GM21528 (cell line): ENCODE results near the gene OR6C65.
"Not testable (repeated sequence)": the region's sequence is repeated elsewhere in the genome, so short reads cannot be mapped to it uniquely, and the experiment has no call there.

Experiments used
- ATAC-seq: cut with Tn5 transposase; IDR thresholded peaks from one replicate; pipeline ENCODE4 v1.9.1; 2021; ENCODE audit warnings: mild to moderate bottlenecking, moderate library complexity; ENCODE audit not compliant: unreplicated experiment, low FRiP score

Gene OR6C65

GRCh38 chr12:55400229-55400628 lies at the start of gene OR6C65:
TSS of gene OR6C65 (plus strand) at chr12:55400529. CDS start at chr12:55400529, 0 bp downstream.
- ATAC-seq = no peak

- not testable (repeated sequence) for ATAC-seq
Measured at GRCh38 chr12:55355338-55355737, 45.0 kb upstream of the OR6C65 start.

- ATAC-seq = no peak
Measured at GRCh38 chr12:55362675-55363074, 37.7 kb upstream of the OR6C65 start, which contains the start of gene OR6C75. TSS of gene OR6C75 (plus strand) at chr12:55362975. CDS start at chr12:55365111, 2,136 bp downstream.

- no peak for ATAC-seq
Measured at GRCh38 chr12:55365086-55365485, 35.2 kb upstream of the OR6C65 start.

GRCh38 chr12:55372521-55372920 lies 27.8 kb upstream of the OR6C65 start:
- no peak for ATAC-seq

GRCh38 chr12:55385891-55386290 lies 14.4 kb upstream of the OR6C65 start:
- no peak for ATAC-seq

- ATAC-seq = no peak
Measured at GRCh38 chr12:55392032-55392795, 8.1 kb upstream of the OR6C65 start.

- ATAC-seq = no peak
Measured at GRCh38 chr12:55396326-55396725, 4.0 kb upstream of the OR6C65 start.

- no peak for ATAC-seq
Measured at GRCh38 chr12:55407866-55408265, 7.5 kb downstream of the OR6C65 start.

- ATAC-seq = not testable (repeated sequence)
Measured at GRCh38 chr12:55409133-55409532, 8.8 kb downstream of the OR6C65 start.

- ATAC-seq = not testable (repeated sequence)
Measured at GRCh38 chr12:55412138-55412537, 11.8 kb downstream of the OR6C65 start.

- not testable (repeated sequence) for ATAC-seq
Measured at GRCh38 chr12:55413498-55414388, 13.4 kb downstream of the OR6C65 start.

GRCh38 chr12:55414396-55414823 lies 14.1 kb downstream of the OR6C65 start:
- ATAC-seq = not testable (repeated sequence)

GRCh38 chr12:55414889-55415288 lies 14.6 kb downstream of the OR6C65 start:
- ATAC-seq = not testable (repeated sequence)

GRCh38 chr12:55416961-55417360 lies 16.6 kb downstream of the OR6C65 start:
- no peak for ATAC-seq

- ATAC-seq = no peak
Measured at GRCh38 chr12:55420307-55420962, 20.1 kb downstream of the OR6C65 start.

- ATAC-seq = no peak
Measured at GRCh38 chr12:55425954-55426353, 25.6 kb downstream of the OR6C65 start, which contains the start of gene OR6C76. TSS of gene OR6C76 (plus strand) at chr12:55426254. CDS start at chr12:55426254, 0 bp downstream.

- ATAC-seq = no peak
Measured at GRCh38 chr12:55428331-55429243, 28.3 kb downstream of the OR6C65 start.

- ATAC-seq = not testable (repeated sequence)
Measured at GRCh38 chr12:55441233-55441632, 40.9 kb downstream of the OR6C65 start.

- no peak for ATAC-seq
Measured at GRCh38 chr12:55443776-55444175, 43.4 kb downstream of the OR6C65 start, which contains the start of gene OR6C2. TSS of gene OR6C2 (plus strand) at chr12:55444076. CDS start at chr12:55452214, 8,138 bp downstream.
